Activated gamma-delta T cell treated with Interleukin-2 at 50 U/mL for 16 hours (primary cell): ENCODE measurements around the gene CNOT1.
"Not testable (repeated sequence)": the region's sequence is repeated elsewhere in the genome, so short reads cannot be mapped to it uniquely, and the experiment has no call there.

ENCODE experiments used
- DNase-seq: peaks from one replicate; pipeline ENCODE4 v3.0.0-alpha.2; 2020

Gene CNOT1

DNA sequence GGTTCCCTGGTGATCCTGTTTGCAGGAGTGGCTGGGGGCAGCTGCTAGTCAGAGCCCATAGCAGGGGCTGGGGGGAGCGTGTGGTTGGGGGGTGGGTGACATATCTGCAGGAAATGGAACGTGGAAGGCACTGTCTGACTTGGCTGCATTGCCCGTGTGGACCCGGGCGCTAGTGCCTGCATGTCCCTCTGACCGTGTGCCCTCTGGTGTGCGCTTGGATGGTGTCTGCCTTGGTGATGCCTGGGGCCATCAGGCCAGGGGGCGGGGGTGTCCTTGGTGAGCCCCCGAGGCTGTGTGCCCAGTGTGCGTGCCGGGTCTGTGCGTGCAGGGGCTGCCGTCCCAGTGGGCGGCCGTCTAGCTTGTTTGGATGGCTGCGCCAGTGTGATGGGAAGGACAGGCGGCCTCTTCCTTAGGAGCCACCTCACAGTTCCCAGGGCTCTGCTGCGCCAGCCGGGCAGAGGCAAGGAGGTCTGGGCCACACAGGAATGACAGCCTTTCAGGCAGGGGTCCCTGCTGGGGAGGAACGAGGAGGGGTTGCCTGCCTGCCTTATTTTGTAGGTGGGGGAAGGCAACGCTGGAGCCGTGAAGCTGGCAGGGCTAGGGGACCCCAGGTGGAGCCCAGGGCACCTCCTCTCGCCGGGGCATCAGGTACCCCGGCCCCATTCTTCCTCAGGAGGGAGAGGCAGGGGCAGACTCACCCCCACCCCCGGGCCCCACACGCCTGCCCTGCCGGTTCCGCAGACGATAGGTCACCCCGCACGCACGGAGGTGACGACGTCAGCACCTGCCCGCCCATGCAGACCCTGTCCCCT lies 129.0 kb downstream of the CNOT1 start:
- DNase-seq = no peak

DNA sequence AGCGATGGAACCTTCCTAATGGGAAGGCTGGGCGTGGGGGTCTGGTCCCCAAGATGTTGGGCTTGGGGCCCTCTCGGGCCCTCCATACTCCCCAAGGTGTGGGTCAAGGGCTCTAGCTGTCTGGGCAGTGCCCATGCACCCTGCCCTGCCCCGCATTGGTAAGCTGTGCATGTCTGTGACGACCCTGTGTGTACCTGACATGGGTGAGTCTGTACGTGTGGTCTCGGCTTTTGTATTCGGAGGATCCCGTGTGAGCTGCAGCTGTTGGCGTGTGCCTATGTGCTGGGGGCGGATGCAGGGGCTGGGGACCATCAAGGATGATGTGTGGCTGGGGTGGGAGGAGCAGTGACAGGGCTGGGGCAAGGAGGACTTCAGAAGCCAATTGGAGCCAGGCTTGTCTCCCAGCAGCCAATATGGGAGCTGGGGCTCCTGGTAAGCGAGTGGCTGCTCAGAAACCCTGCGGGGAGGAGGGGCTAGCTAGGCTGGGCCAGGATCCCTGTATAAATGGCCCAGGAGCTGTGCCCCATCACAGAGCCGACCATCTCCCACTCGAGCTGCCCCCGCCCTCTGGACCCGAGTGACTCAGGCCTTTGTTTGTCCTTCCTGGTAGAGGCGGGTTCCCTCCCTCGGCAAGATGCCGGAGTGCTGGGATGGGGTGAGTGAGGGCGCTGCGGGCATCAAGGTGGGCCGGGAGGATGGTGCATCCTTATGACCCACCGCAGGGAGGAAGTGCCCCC lies 129.8 kb downstream of the CNOT1 start, which contains the start of gene NDRG4:
Gene NDRG4 (plus strand): TSS at position 529 of the 737 bp plus-strand sequence. CDS start 106 bp downstream, at position 635.
- no peak for DNase-seq

DNA sequence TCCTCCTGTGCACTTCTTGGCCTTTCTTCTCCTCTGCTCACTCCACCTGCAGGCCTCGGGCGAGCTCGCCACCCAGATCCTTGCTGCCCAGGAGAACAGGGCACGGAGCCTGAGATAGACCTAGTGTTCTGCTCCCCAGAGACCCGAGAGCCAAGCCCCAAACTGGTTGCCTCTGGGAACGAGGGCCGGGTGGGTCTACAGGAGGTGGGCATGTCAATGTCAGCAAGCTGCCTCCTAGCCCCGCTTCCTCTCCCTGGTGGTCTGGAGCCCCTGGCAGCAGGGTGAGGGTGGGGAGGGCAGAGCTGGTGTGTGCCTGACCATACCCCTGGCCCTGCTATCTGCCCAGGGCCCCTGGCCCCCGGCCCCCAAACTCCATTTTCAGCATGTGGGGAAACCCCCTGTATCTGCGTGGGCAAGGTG lies 130.5 kb downstream of the CNOT1 start:
- no peak for DNase-seq

DNA sequence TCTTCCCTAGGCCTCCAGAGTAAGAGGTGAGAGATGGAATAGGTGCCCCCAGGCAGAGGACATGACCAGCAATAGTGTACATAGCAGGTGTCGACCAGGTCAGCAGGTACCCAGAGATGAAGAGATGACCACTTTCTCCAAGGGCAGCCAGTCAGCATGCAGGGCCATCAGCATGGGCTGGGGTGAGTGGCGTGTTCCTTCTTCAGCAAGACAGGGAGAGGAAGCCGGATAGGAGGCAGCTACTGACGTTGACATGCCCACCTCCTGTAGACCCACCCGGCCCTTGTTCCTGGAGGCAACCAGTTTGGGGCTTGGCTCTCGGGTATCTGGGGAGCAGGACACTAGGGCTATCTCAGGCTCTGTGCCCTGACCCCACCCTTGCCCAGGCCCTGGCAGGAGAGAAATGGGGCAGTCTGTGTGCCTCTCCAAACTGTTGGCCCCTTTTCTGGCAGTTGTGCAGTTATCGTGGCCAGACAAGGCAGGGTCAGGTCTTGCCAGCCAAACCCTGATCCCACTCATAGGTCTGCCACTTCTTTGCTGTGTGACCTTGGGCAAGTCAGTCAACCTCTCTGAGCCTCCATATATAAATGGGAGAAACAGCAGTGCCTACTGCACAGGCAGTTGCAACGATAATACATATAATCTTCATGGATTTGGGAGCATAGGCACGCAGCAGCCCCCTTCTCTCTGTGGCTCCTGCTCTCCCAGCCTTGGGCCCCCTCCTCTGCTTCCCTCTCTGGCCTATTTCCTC lies 131.1 kb downstream of the CNOT1 start:
- no peak for DNase-seq

DNA sequence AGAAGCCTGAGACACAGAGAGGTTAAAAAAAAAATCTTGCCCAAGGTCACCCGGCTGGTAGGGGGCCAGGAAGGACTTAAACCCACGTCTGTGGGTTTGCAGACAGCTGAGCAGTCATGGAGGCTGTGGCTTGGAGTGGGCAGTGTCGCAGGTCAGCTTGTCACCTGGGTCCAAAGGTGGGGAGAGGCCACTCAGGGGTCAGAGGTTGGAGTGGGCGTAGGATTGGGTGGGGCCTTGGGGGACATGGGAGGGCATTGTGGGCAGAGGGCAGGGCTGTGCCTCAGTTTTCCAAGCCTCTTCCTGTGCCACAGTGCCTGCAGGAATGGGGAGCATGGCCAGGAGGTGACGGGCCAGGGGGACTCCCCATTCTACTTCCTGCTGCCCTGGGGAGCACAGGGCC lies 131.7 kb downstream of the CNOT1 start:
- no peak for DNase-seq

DNA sequence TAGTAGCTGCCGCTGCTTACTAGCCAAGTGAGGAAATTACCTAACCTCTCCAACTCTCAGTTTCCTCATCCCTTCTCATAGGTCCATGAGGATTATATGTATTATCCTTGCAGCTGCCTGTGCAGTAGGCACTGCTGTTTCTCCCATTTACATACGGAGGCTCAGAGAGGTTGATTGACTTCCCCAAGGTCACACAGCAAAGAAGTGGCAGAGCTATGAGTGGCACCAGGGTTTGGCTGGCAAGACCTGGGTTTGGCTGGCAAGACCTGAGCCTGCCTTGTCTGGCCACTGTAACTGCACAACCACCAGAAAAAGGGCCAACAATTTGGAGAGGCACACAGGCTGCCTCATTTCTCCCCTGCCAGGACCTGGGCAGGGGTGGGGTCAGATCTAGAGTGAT lies 132.2 kb downstream of the CNOT1 start:
- no peak for DNase-seq

DNA sequence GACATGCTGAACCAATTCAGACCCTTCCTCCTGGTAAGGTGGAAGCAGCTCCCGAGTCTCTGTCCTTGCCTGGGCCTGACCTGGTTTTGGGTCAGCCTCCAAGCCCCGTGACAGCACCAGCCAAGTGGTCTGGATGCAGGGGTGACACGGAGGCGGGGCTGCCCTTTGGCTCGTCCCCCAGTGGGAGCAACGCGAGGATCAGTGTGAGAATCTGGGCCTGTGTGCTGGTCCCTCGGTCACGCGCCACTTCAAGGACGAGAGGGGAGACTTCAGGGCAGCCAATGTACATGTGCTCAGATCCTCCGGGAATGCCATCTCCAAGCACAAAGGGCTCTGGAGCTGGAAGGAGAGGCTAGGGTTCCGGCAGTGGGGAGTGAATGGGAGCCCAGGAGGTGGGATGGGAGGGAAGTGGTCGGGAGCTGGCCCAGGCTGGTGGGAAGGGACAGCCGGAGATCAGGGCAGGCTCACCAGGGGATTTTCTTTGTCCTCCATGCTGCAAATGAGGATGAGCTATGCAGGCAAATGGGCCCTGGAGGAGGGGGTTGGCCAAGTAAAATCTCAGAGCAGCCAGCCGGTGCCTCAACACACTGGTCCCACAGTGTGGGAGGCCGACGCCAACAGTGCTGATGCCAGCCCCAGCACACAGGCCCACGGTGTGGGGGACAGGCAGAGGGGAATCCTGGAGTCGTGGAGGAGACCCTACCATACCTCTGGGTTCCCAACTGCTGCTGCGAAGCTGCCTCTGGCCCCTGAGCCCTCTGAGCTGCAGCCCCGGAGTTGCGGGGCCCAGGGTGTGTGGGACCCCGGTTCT lies 133.9 kb downstream of the CNOT1 start:
- no peak for DNase-seq

DNA sequence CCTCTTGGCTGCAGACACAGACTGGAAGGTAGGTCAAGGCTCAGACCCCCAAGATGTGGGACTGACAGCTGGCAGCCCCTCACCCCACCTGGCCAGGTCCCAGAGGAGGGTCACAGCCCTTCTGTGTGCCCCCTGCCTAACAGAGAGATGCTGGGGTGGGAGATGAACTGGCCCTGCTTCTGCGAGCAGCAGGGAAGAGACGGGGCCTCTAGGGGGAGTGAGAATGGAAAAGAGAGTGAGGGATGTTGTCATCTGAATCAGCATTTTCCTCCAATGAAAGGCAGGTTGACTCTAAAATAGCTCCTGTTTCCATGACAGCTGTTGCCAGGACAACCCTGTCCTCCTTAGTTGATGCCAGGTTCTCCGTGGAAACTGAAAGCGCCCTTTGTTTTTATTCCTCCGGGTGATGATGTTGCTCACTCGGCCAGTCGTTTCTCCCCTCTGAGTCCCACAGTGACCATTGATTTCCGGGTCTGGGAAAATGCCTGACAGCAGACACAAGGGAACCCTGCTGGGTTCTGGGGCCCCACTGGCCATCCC lies 134.6 kb downstream of the CNOT1 start:
- no peak for DNase-seq

DNA sequence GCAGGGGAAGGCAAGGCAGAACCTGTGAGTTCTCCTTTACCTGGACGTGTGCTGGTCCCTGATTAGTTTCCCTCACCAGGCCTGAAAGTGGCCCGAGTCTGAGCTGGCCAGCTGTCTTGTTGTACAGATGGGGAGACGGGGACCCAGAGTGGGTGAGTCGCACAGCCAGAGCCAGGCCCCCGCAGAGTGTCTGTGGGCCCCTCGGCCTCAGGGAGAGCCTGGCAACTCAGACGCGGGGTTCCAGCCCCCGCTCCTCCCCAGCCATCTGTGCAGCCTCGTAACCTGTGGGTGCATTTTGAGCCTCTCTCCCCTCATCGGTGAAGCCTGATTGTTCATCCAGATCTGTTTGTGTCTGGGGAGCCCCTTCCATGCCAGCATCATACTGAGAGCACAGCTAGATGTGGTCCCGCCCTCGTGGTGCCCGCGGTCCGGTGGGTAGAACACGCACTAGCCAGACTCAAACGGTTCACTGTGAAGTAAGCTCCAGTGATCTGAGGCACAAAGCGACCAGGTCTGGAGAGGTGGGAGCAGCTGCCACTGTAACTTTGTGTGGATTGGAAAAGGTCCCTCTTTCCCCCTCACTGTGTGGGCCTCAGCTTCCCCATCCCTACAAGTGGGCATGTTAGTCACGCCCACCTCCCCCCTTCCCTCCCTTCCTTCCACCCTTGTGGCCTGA lies 135.7 kb downstream of the CNOT1 start:
- DNase-seq = no peak

DNA sequence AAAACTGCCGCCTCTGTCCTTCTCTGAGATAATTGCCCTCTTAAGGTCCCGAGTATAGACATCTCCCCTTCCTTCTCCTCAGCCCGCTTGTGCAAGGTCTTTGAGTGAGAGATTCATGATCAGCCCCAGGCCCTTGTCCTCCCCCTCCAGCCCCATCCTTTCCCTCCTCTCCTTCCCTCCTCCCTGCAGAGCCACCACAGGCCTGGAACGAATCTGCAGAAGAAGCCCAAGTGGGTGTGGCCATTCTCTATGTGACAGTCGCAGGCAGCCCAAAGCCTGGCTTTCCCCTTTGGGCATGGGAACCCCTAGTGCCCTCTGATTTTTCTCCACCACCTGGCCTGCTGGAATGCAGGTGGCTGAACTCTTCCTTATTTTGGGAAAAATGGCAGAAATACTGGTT lies 136.9 kb downstream of the CNOT1 start:
- no peak for DNase-seq

DNA sequence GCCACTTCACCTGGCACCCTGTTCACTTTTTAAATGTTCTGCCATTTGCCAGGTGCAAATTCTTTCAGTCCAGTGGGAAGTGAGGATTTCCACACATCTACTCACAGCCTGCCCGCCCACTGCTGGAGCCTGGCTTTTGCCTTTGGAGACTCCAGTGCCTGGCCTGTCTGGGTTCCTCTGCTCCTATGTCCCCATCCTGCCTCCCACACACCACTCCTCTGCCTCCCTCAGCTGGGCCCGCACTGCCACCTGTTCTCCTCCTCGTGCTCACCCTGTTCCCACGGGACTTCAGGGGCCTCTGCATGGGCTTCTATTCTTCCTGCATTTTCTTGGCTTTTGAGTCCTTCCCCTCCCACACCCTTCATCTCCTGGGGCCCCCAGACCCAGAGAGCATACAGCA lies 137.6 kb downstream of the CNOT1 start:
- DNase-seq = no peak

DNA sequence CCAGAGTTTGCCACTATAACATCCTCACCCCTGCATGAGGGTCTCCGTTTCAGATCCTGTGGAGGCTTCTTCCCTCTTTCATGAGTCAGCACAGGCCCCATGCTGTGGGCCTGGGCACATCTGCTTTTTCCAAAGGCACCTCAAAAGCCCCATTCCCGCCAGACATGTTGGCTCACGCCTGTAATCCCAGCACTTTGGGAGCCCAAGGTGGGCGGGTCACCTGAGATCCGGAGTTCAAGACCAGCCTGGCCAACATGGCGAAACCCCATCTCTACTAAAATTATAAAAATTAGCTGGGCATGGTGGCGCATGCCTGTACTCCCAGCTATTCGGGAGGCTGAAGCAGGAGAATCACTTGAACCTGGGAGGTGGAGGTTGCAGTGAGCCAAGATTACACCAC lies 139.1 kb downstream of the CNOT1 start:
- not testable (repeated sequence) for DNase-seq

DNA sequence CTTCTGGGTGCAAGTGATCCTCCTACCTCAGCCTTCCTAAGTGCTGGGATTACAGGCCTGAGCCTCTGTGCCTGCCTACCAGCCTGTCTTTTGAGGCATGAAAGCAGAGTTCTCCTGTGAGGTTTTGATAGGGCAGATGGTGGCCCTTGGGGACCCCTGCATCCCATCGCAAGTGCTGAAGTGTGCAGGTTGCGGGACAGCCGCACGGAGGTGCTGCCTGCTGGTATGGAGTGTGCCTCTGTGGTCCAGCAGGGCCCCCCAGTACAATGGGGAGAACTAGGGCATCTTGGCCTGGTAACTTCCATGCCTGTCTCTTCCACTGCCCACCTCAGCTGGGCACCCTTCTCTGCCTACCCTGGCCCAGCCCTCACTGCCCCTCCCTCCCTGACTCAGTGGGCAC lies 139.6 kb downstream of the CNOT1 start:
- no peak for DNase-seq

DNA sequence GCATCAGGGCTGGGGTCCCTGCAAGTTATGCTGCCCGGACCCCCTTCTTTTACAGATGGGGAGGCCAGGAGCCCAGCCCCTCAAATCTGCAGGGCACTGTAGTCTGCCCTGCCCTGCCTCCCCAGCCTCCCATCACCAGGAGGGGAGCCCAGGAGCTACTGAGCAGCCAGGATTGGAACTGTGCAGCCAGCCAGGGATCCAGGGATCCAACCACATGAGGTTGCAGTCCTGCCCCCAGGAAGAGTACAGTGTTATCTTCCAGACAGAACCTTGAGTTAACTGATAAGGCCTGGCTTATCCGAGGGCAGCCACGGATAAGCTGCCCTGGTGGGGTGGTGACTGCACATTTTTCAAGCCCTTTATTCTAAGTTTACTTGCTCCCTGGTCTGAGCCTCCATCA lies 141.1 kb downstream of the CNOT1 start:
- no peak for DNase-seq

DNA sequence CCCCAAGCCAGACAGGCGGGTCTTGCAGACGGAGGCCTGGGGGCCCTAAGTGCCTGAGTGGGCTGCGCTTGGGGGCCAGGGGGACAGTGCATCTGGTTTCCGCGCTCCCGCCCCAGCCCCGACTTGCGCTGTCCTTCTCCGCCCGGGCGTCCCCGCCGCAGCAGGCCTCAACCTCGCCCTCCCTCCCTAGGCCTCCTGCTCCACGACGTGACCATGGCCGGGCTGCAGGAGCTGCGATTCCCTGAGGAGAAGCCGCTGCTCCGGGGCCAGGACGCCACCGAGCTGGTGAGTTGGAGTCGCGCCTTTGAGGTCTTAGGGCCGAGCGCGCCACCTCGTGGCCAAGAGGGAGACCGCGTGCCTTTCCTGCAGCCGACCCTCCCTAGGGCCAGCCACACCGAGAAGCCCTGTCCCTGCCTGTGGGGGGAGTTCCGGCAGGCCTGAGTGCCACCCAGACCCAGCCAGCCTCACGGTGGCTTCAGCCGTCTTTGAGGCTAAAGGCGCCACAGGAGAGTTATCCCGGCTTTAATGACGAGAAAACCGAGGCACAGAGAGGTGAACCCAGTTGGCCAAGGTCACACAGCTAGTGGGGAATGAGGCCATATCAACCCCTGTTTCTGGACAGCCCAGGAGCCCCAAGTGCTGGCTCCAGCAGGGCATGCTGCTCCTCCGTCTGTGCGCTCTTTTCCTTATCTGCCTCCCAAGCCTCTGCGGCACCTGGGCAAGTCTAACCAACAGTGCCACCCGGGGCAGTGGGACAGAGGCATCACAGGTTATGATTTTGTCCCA lies 141.9 kb downstream of the CNOT1 start:
- peak; percentile 69 for DNase-seq

DNA sequence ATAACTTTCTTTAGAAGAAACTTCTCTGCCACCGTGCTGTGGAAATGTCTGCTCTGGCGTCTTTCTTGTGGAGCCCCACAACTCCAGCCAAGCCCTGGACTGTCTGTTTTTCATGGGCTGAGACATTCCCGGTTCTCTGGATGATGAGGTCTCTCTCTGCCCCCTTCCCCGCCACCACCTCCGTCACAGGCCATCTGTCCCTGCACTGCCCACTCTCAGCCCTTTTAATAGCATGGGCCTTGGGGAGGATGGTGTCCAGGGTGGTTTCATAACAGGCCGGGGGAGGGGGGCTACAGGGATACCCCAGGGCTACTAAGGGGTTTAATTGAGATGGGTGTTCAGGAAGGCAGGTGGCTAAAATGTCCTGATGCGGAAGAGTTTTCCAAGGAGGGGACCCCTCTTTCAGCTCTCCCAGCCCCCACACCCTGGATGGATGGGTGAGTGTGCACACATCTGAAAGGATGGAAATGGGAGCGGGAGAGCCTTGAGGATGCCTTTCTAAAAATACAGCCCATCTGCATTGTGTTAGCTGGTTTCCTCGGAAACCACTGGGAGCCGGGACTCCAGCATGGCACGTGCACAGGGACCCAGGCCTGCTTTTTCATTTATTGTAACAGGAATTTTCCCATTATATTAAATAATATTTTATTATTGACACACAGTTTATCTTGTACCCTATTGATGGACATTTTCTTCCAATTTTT lies 144.3 kb downstream of the CNOT1 start:
- DNase-seq = no peak

DNA sequence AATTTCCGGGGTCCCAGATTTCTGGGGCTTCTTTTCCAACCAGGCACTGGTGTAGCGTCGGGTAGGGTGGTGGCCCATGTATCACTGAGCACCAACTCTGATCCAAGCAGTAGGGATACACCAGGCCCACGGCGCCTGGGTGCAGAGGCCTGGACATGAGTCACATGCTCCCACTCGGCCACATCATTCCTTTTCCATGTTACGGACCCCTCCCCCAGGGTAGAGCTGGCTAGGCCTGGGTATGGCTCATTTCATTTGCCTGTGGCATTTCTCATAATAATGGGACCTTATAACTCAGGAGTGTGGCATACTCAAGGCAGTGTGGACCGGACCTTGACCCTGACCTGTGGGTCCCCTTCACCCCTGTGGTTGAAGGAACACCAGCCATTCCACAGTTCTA lies 147.7 kb downstream of the CNOT1 start:
- DNase-seq = no peak

DNA sequence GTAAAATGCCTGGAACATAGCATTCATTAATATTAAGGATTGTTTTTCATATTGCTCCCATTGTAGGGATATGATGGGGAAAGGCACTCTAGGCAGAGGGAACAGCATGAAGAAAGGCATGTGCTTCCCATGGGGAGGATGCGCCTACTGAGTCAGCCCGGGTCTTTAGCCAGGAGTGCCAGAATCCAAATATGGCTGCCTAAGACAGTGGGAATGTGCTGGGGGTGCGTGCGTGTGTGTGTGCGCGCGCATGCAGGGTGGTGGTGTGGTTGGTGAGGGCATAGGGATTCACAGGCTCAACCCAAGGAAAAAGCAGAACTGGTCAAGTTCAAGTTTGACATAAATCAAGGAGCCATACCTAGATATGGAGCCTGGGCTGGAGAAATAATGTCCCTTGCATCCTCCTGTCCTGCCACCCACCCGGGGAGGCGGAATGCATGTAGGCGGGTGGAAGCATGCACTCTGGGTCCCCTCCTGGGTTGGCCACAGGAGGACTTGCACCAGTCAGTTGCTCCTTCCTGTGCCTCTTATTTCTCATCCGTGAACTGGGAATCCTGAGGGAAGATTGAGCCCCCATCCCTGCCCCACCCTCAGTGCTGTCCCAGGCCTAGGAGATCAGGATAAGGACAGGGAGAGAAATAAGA lies 148.3 kb downstream of the CNOT1 start:
- no peak for DNase-seq

DNA sequence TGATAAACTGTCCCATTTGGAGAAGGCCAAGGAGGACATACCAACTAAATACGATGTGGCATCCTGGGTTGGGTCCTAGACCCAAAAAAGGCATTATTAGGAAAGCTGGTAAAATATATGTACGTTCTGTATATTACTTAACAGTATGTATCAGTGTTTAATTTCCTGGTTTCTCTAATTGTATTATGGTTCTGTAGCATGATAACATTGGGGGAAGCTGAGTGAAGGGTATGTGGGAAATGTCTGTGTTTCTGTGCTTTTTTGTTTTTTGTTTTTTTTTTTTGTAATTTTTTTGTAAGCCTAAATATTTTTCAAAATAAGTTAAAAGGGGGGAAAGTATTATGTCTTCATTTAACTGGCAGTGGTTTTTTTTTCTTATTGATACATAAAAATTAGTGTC lies 151.2 kb downstream of the CNOT1 start:
- no peak for DNase-seq

DNA sequence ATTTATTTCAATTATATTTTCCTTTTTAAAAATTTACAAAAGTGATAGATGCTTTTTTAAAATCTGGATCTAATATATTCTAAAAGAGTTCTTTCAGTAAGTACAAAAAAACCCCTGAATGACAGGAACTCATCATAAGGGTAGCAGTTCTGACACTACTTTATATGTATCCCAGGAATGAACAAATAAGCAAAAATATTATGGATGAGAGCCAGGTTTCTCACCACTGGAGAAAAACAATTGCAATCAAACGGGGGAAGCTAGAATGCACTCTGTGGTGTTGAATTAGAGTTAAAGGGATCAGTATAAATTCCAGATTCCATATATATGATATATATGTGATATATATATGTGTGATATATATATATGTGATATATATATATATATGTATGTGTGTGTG lies 152.8 kb downstream of the CNOT1 start:
- no peak for DNase-seq
